Measurements from ENCODE around the gene TBC1D17.

GRCh38 chr19:49870309-49870901 is 7.1 kb upstream of the TBC1D17 start:
- TF ChIP-seq CTCF (IDR thresholded peaks at IDR 0.05; ENCODE audit: insufficient read depth, low read depth, low read length) (no peak), EZH2 (IDR thresholded peaks at IDR 0.05; ENCODE audit: insufficient read depth, low read length) (no peak)
